ENCODE results near the gene BATF2. TPM values are rescaled to one million over a fixed set of nuclear protein-coding genes. Genes with fewer than 3 reads are reported as not detected.

The BATF2 gene
- total RNA-seq, 4 donors from 2014 or later: 0.90 to 3.7 TPM; not detected in 2

GRCh38 chr11:64967375-64967774, 29.4 kb downstream of the BATF2 start:
- TF ChIP-seq POLR2A (IDR thresholded peaks at IDR 0.05) (no peak), CTCF (IDR thresholded peaks at IDR 0.05) (no peak)
- peaks cover 0 to 3% of the 10 kb centered on the region in 2 donors for H3K27me3 ChIP-seq
- H3K27ac ChIP-seq: no peak overlapping the region
- H3K4me1 ChIP-seq: peaks cover 0 to 6% of the 10 kb centered on the region in 2 donors
- intact Hi-C loops (cut with DNase I; ENCODE audit: low total_unique reads): no loop called here
- no peaks in the 10 kb centered on the region for H3K9me3 ChIP-seq
- H3K4me3 ChIP-seq: no peak overlapping the region
- H3K36me3 ChIP-seq: no peaks in the 10 kb centered on the region
- DNase-seq: no peak

- H3K27me3 ChIP-seq: no peaks in the 10 kb centered on the region
- H3K9me3 ChIP-seq: no peaks in the 10 kb centered on the region
- no peak for DNase-seq
- H3K4me1 ChIP-seq: no peaks in the 10 kb centered on the region
- no peak overlapping the region for H3K4me3 ChIP-seq
- no peaks in the 10 kb centered on the region for H3K36me3 ChIP-seq
- intact Hi-C loops (cut with DNase I; ENCODE audit: low total_unique reads): no loop called here
- no peak overlapping the region for H3K27ac ChIP-seq
- TF ChIP-seq CTCF (IDR thresholded peaks at IDR 0.05): no peak
- TF ChIP-seq POLR2A (IDR thresholded peaks at IDR 0.05): no peak
Observed at GRCh38 chr11:64963072-64963631, 33.6 kb downstream of the BATF2 start.

DNA sequence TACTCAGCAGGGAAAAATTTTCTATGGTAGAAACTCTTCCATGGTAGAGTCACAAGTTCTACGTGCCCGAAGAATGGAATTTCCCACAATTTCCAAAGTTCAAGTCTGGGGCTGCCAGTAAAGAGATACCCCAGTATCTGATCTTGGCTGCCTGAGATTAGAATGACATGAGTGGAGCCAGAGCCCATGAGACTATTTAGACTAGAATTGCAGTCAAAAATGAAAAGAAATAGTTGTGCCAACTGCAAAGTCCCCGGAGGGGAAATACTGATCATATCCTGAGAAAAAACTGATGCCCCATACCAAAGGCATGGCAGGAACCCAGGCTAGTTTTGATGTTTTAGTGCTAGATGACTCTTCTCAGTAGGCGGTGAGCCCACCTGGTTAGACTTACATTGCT, 36.1 kb downstream of the BATF2 start:
- Histone ChIP-seq H3K4me1 (no peaks in the 10 kb centered on the region), H3K4me3 (no peak overlapping the region), H3K27ac (no peak overlapping the region), H3K9me3 (no peaks in the 10 kb centered on the region), H3K36me3 (no peaks in the 10 kb centered on the region), H3K27me3 (no peaks in the 10 kb centered on the region)
- DNase-seq: no peak
- TF ChIP-seq POLR2A (IDR thresholded peaks at IDR 0.05): no peak
- TF ChIP-seq CTCF (IDR thresholded peaks at IDR 0.05): no peak
- intact Hi-C loops (cut with DNase I; ENCODE audit: low total_unique reads): no loop called here

DNA sequence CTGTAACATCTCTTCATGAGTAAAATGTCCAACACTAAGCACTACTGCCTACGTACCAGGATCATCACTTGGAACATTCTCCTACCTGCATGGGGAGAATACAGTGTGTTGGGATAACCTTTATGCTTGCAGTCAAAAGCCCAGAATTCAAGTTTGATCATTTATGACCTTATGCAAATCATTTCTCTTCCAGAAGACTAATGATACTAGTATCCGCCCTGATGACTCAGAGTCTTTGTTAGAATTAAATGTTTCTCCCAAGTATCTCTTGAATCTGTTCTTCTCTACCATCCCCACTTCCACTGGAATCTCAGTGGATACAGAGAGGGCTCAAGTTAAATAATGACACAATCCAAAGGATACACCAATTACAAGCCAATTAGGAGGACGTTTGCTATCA, 37.3 kb downstream of the BATF2 start:
- Histone ChIP-seq H3K9me3 (no peaks in the 10 kb centered on the region), H3K27me3 (no peaks in the 10 kb centered on the region), H3K36me3 (no peaks in the 10 kb centered on the region), H3K27ac (no peak overlapping the region), H3K4me1 (no peaks in the 10 kb centered on the region), H3K4me3 (no peak overlapping the region)
- intact Hi-C loops (cut with DNase I; ENCODE audit: low total_unique reads): no loop called here
- no peak for DNase-seq
- TF ChIP-seq CTCF (IDR thresholded peaks at IDR 0.05) (no peak), POLR2A (IDR thresholded peaks at IDR 0.05) (no peak)

DNA sequence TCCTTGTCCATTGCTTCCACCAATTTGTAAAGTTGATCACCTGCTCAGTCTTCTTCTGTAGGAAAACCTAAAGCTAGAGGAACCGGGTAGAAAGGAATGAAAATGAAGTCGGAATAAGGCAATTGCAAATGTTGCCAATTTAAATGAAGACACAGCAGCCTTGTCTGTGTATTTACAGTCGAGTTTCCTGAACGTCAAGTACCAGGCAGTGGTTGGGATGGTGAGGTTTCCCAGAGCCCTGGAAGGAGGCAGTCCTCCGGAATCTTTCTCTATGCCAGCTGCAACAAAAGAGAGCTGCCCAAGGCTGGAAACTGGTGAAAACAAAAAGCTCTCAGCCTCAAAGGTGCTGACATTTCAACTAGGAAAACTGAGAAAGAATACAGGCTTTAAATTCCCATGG, 42.6 kb downstream of the BATF2 start:
- no peak for DNase-seq
- TF ChIP-seq CTCF (IDR thresholded peaks at IDR 0.05): no peak
- TF ChIP-seq POLR2A (IDR thresholded peaks at IDR 0.05): no peak
- Histone ChIP-seq H3K27ac (no peak overlapping the region), H3K4me1 (no peaks in the 10 kb centered on the region), H3K9me3 (no peaks in the 10 kb centered on the region), H3K27me3 (no peaks in the 10 kb centered on the region), H3K36me3 (no peaks in the 10 kb centered on the region), H3K4me3 (no peak overlapping the region)
- intact Hi-C loops (cut with DNase I; ENCODE audit: low total_unique reads): no loop called here
